Ishikawa (cell line): Measurements from ENCODE around the gene NEBL.

Experiments used
- CREB1 ChIP-seq: IDR thresholded peaks from 2 replicates; pipeline ENCODE4 v1.6.1; 2012; ENCODE audit warnings: low read depth
- EP300 ChIP-seq: IDR thresholded peaks from 2 replicates; pipeline ENCODE4 v1.6.1; 2012; ENCODE audit warnings: borderline replicate concordance
- MAX ChIP-seq: IDR thresholded peaks from 2 replicates; pipeline ENCODE4 v1.6.1; 2012
- REST ChIP-seq: IDR thresholded peaks from 2 replicates; pipeline ENCODE4 v1.6.1; 2012; ENCODE audit warnings: low read depth, mild to moderate bottlenecking
- TAF1 ChIP-seq: IDR thresholded peaks from 2 replicates; pipeline ENCODE4 v1.6.1; 2012; ENCODE audit warnings: low read depth, mild to moderate bottlenecking
- TCF12 ChIP-seq: IDR thresholded peaks from 2 replicates; pipeline ENCODE4 v1.6.1; 2012; ENCODE audit warnings: low read depth
- TEAD4 ChIP-seq: IDR thresholded peaks from 2 replicates; pipeline ENCODE4 v1.6.1; 2012
- USF1 ChIP-seq: IDR thresholded peaks from 2 replicates; pipeline ENCODE4 v1.6.1; 2012
- YY1 ChIP-seq: IDR thresholded peaks from 2 replicates; pipeline ENCODE4 v1.6.1; 2012; ENCODE audit warnings: low read depth

- TF ChIP-seq TAF1 (no peak), REST (no peak), YY1 (no peak), CREB1 (no peak), MAX (no peak), TEAD4 (no peak), EP300 (no peak), TCF12 (no peak), USF1 (no peak)
Observed at GRCh38 chr10:20898866-20899535, 1.9 kb upstream of the NEBL start.
